MM.1S (cell line): ENCODE results near the gene CLEC2D.

Experiments
- DNase-seq: peaks from one replicate; pipeline ENCODE4 v3.0.0-alpha.2; 2015
- H2AFZ ChIP-seq: fragments of 300-600 bp; sonication (generic); 2 replicates; pipeline ENCODE4 v1.6.0; 2016; ENCODE audit warnings: antibody characterized with exemption, low read length
- H3F3A ChIP-seq: fragments of 300-600 bp; sonication (generic); 2 replicates; pipeline ENCODE4 v1.6.1; 2016; ENCODE audit warnings: mild to moderate bottlenecking, antibody characterized with exemption, low read length, moderate library complexity, mixed read lengths; ENCODE audit not compliant: insufficient read depth
- H3K27ac ChIP-seq: fragments of 300-600 bp; sonication (generic); 2 replicates; pipeline ENCODE4 v1.5.1; 2016; ENCODE audit warnings: mild to moderate bottlenecking, low read length
- H3K27me3 ChIP-seq: fragments of 300-600 bp; sonication (generic); replicated peaks from 2 replicates; pipeline ENCODE4 v1.6.0; 2016; ENCODE audit warnings: low read length; ENCODE audit not compliant: insufficient read depth
- H3K36me3 ChIP-seq: fragments of 300-600 bp; sonication (generic); replicated peaks from 2 replicates; pipeline ENCODE4 v1.6.1; 2016; ENCODE audit warnings: mild to moderate bottlenecking, low read length, mixed read lengths; ENCODE audit not compliant: insufficient read depth
- H3K4me1 ChIP-seq: fragments of 300-600 bp; sonication (generic); 2 replicates; pipeline ENCODE4 v1.6.1; 2016; ENCODE audit warnings: low read length, mixed read lengths
- H3K4me2 ChIP-seq: fragments of 300-600 bp; sonication (generic); 2 replicates; pipeline ENCODE4 v1.6.0; 2016; ENCODE audit warnings: low read depth, low read length
- H3K4me3 ChIP-seq: fragments of 300-600 bp; sonication (generic); 2 replicates; pipeline ENCODE4 v1.5.1; 2016; ENCODE audit warnings: low read length, mixed read lengths
- H3K79me2 ChIP-seq: fragments of 300-600 bp; sonication (generic); 2 replicates; pipeline ENCODE4 v1.6.1; 2016; ENCODE audit warnings: mixed run types, low read length, mixed read lengths
- H3K9ac ChIP-seq: fragments of 300-600 bp; sonication (generic); 2 replicates; pipeline ENCODE4 v1.6.1; 2016; ENCODE audit warnings: low read length, mixed read lengths
- H3K9me2 ChIP-seq: fragments of 300-600 bp; sonication (generic); replicated peaks from 2 replicates; pipeline ENCODE4 v1.6.1; 2016; ENCODE audit warnings: mild to moderate bottlenecking, low read length, mixed read lengths; ENCODE audit not compliant: insufficient read depth
- H3K9me3 ChIP-seq: fragments of 300-600 bp; sonication (generic); replicated peaks from 2 replicates; pipeline ENCODE4 v1.6.1; 2016; ENCODE audit warnings: mild to moderate bottlenecking, low read length, mixed read lengths; ENCODE audit not compliant: insufficient read depth
- H4K20me1 ChIP-seq: fragments of 300-600 bp; sonication (generic); 2 replicates; pipeline ENCODE4 v1.6.1; 2016; ENCODE audit warnings: mild to moderate bottlenecking, low read length, moderate library complexity, mixed read lengths; ENCODE audit not compliant: insufficient read depth
- CTCF ChIP-seq: fragments of 300-600 bp; sonication (generic); IDR thresholded peaks from 2 replicates; pipeline ENCODE4 v1.5.1; 2016; ENCODE audit warnings: antibody characterized with exemption, low read length, mixed read lengths
- EZH2 ChIP-seq: fragments of 300-600 bp; sonication (generic); optimal IDR thresholded peaks from 2 replicates; pipeline ENCODE3; 2017; ENCODE audit warnings: low read depth, mild to moderate bottlenecking, antibody characterized with exemption, low read length, mixed read lengths
- EZH2phosphoT487 ChIP-seq: fragments of 300-600 bp; sonication (generic); IDR thresholded peaks from 2 replicates; pipeline ENCODE4 v1.6.1; 2018; ENCODE audit warnings: antibody characterized with exemption, low read length

Gene CLEC2D

DNA sequence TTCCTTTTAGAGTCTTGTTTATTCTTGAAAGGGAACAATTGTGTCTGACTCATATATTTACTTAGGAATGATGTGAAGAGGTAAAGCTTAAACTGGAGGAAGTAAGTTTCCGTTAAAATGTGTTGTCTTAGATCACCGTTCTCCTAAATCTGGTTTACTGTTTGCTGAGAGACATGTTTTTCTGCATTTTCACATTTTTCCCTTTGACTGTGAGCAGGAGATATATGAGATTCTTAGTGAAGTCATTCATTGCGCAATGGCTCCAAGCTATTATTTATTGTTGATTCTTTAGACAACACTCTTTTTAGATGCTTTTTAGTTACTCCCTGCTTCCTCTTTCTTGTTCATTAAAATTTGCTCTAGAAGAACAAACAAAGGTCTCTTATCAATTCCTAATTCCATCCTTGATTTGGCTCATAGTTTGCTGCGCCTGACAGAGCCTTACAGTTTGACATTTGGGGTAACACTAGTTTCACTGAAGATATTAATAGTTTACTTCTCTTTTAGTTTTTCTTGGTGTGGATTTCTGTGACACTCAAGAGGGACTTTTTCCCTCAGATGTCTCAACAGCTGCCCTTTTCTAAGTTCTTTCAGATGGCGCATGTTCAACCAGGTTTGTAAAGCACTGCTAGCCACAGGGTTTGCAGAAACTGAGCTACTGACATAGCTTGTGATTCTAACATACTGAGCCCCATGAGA lies 52.0 kb downstream of the CLEC2D start:
- Histone ChIP-seq H3K4me2 (peak overlapping the region; percentile 67), H3K27me3 (no peaks in the 10 kb centered on the region), H2AFZ (0 out of 2 replicates have a peak overlapping the region, but pooled peaks have one; percentile 2), H4K20me1 (no peaks in the 10 kb centered on the region), H3K4me1 (peaks cover 57% of the 10 kb centered on the region), H3F3A (peaks cover 18% of the 10 kb centered on the region), H3K4me3 (peak overlapping the region; percentile 13; the same call in 1 of the 2 replicates), H3K9ac (peak overlapping the region; percentile 3; the same call in 1 of the 2 replicates), H3K27ac (peak overlapping the region; percentile 72), H3K9me3 (no peaks in the 10 kb centered on the region), H3K9me2 (no peaks in the 10 kb centered on the region), H3K79me2 (no peaks in the 10 kb centered on the region), H3K36me3 (no peaks in the 10 kb centered on the region)
- DNase-seq = peak; percentile 80
- TF ChIP-seq EZH2 (no peak), CTCF (no peak), EZH2phosphoT487 (no peak)

GRCh38 chr12:9724023-9724422 lies 54.5 kb downstream of the CLEC2D start:
- TF ChIP-seq EZH2 (no peak), CTCF (no peak), EZH2phosphoT487 (no peak)
- Histone ChIP-seq H4K20me1 (no peaks in the 10 kb centered on the region), H3K9me3 (no peaks in the 10 kb centered on the region), H3K4me2 (no peak overlapping the region), H3K4me3 (no peak overlapping the region), H3F3A (peaks cover 14% of the 10 kb centered on the region), H3K4me1 (peaks cover 33% of the 10 kb centered on the region), H3K36me3 (no peaks in the 10 kb centered on the region), H3K9me2 (no peaks in the 10 kb centered on the region), H3K79me2 (no peaks in the 10 kb centered on the region), H2AFZ (no peak overlapping the region), H3K27me3 (no peaks in the 10 kb centered on the region), H3K27ac (no peak overlapping the region), H3K9ac (no peak overlapping the region)
- DNase-seq = no peak

DNA sequence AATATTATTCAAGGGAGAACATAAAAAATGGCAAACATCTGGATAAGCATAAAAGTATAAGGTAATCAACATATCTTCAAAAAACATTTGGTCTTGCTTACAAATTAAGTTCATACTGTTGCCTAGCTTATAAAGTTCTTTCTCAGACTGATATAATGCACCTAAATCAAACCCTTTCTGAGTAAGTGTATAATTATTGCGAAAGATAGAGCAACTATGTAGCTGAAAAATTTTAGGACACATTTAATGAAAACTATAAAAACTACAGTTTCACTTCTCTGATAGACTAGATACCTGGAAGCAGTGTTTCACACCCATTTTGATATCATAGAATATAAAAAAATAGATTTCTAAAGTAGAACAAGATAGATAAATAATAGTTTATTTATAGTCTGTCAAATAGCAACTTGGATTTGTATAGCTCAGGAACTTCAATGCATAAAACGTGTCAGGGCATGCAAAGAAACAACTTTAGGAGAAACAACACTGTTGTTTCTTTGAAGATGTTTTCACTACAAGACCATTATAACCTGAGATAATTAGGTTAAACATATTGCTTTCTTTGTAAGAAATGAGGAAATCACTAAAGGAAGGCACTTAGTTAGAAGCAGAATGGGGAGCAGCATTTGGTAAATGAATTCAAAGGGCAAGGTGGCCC lies 55.8 kb downstream of the CLEC2D start:
- H3K4me3 ChIP-seq = no peak overlapping the region
- H3K27me3 ChIP-seq = no peaks in the 10 kb centered on the region
- peaks cover 9% of the 10 kb centered on the region for H3F3A ChIP-seq
- no peak overlapping the region for H3K4me2 ChIP-seq
- H3K27ac ChIP-seq = no peak overlapping the region
- no peak overlapping the region for H2AFZ ChIP-seq
- H3K9me2 ChIP-seq = no peaks in the 10 kb centered on the region
- H3K9ac ChIP-seq = no peak overlapping the region
- H4K20me1 ChIP-seq = no peaks in the 10 kb centered on the region
- no peaks in the 10 kb centered on the region for H3K79me2 ChIP-seq
- H3K4me1 ChIP-seq = peaks cover 25% of the 10 kb centered on the region
- TF ChIP-seq CTCF = no peak
- no peak for TF ChIP-seq EZH2
- no peak for TF ChIP-seq EZH2phosphoT487
- DNase-seq = no peak
- H3K9me3 ChIP-seq = no peaks in the 10 kb centered on the region
- H3K36me3 ChIP-seq = no peaks in the 10 kb centered on the region
